GM10266 (cell line): ENCODE results near the gene ACAD11.

Experiments used
- DNase-seq: peaks from one replicate; pipeline ENCODE4 v3.0.0; 2012; ENCODE audit errors: extremely low spot score
- TF ChIP-seq, protein P1 (sequence below): IDR thresholded peaks from 2 replicates; pipeline ENCODE4 v1.5.1; 2012; ENCODE audit warnings: mild to moderate bottlenecking, low read depth; ENCODE audit not compliant: control insufficient read depth, insufficient read depth; ENCODE audit errors: missing control alignments

Gene ACAD11, protein sequence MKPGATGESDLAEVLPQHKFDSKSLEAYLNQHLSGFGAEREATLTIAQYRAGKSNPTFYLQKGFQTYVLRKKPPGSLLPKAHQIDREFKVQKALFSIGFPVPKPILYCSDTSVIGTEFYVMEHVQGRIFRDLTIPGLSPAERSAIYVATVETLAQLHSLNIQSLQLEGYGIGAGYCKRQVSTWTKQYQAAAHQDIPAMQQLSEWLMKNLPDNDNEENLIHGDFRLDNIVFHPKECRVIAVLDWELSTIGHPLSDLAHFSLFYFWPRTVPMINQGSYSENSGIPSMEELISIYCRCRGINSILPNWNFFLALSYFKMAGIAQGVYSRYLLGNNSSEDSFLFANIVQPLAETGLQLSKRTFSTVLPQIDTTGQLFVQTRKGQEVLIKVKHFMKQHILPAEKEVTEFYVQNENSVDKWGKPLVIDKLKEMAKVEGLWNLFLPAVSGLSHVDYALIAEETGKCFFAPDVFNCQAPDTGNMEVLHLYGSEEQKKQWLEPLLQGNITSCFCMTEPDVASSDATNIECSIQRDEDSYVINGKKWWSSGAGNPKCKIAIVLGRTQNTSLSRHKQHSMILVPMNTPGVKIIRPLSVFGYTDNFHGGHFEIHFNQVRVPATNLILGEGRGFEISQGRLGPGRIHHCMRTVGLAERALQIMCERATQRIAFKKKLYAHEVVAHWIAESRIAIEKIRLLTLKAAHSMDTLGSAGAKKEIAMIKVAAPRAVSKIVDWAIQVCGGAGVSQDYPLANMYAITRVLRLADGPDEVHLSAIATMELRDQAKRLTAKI

DNA sequence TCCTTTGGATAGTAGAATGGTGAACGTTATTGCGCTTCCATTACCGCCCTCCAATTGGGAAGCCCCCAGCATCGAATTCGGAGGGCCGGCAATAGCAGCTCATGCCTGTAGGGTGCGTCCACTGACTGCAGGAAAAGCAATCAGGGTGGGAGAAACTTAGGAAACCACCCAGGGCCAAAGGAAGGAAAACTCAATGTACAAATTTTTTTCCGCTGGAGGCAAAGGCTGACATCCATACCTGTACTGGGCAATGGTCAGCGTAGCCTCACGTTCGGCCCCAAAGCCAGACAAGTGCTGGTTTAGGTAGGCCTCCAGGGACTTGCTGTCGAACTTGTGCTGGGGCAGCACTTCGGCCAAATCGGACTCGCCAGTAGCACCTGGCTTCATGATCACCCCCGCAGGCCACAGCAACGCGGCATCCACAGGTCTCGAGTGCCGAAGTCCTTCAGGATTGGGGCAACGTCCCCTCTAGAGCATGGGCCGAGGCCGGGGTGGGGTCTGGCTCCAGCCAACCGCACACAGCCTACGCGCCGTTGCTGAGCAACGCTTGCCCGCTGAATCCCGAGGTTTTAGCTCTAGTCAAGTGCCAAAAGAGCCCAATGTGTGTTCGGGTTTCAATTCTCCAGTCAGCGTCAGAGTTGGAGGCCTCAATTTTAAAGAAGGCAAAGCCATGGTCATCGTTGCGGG lies at the start of gene ACAD11:
ACAD11 (minus strand) TSS at position 445 of the 687 bp plus-strand sequence; CDS start at position 387, 58 bp downstream.
- TF ChIP-seq, protein P1, sequence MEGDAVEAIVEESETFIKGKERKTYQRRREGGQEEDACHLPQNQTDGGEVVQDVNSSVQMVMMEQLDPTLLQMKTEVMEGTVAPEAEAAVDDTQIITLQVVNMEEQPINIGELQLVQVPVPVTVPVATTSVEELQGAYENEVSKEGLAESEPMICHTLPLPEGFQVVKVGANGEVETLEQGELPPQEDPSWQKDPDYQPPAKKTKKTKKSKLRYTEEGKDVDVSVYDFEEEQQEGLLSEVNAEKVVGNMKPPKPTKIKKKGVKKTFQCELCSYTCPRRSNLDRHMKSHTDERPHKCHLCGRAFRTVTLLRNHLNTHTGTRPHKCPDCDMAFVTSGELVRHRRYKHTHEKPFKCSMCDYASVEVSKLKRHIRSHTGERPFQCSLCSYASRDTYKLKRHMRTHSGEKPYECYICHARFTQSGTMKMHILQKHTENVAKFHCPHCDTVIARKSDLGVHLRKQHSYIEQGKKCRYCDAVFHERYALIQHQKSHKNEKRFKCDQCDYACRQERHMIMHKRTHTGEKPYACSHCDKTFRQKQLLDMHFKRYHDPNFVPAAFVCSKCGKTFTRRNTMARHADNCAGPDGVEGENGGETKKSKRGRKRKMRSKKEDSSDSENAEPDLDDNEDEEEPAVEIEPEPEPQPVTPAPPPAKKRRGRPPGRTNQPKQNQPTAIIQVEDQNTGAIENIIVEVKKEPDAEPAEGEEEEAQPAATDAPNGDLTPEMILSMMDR: peak; percentile 73
- DNase-seq: peak; percentile 69

- DNase-seq: no peak
- TF ChIP-seq, protein P1: no peak
These were observed 44.1 kb upstream of the ACAD11 start for GRCh38 chr3:132703733-132704132.

- DNase-seq: no peak
- TF ChIP-seq, protein P1: no peak
These were observed 35.8 kb upstream of the ACAD11 start for GRCh38 chr3:132695422-132695821.

DNA sequence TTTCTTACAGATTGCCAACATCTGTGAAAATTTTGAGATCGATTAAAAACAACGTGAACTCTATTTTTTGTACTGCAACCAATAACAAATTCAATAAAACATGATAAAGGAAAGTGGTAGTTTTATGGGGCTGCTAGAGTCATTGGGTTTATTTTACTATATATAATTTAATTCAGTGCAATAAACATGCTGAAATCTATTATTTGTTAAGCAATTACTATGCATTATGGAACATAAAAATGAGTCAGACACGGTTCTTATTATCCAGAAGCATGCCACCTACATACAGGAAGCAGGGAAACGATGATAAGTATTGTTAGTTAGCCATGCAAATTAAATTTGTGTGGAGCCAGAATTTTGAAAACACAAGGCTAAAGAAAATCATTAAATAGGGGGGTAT lies 35.4 kb upstream of the ACAD11 start:
- TF ChIP-seq, protein P1: no peak
- DNase-seq: no peak

DNA sequence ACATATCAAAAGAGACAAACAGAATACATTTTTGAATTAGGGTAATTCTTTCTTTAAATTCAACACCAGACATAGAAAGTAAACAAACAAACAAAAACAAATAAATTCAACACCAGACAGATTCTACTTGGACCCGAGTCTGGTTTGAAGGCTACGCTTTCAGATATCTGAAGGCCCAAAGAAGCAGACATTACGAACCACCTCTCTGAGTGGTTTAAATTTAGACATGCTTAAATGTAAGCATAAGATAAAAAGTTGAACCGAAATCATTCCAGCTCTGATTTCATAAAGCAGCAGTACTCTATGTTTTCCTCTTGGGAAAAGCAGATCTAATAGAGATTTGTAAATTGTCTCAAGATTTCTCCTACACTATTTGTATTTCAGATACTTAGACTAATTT lies 30.4 kb upstream of the ACAD11 start:
- DNase-seq: no peak
- TF ChIP-seq, protein P1: no peak

- TF ChIP-seq, protein P1: no peak
- no peak for DNase-seq
These were observed 22.6 kb upstream of the ACAD11 start for GRCh38 chr3:132682201-132682600.
